ENCODE data around the gene SENP2. TPM values are rescaled to one million over a fixed set of nuclear protein-coding genes. Genes with fewer than 3 reads are reported as not detected.

SENP2 gene
- total RNA-seq, 2 experiments from 2014 or later, result 61.1 to 61.2 TPM

DNA sequence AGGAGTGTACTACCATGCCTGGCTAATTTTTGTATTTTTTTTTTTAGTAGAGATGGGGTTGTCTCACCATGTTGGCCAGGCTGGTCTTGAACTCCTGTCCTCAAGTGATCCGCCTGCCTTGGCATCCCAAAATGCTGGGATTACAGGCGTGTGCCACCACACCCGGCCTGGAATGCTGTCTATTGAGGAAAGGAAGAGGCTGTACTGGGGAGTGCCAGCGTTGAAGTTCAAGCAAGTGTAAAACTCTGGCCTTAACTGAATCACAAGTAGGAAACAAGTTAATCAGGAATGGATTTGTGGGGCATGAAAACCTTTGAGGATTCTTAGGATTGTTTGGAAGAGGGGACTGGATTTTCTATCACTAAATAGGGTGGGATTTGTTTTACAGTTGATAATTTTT is 1.4 kb upstream of the SENP2 start:
- ChIA-PET CTCF (no interaction called here), POLR2A (no interaction called here)
- peaks cover 28% of the 10 kb centered on the region for H3K4me1 Mint-ChIP-seq (ENCODE audit: low read depth)
- no peaks in the 10 kb centered on the region for H3K36me3 ChIP-seq (ENCODE audit: insufficient read depth, low read length)
- intact Hi-C loops (cut with DNase I, micrococcal nuclease), result loop anchor here in 1 of 2 experiments (2.0 to 10.0 kb wide), 8 partner anchors 86 to 1700 kb away; partner anchors contain the start of genes ABCC5, DNAJB11, PARL and RPL39L
- peak overlapping the region; percentile 42 for H3K4me3 Mint-ChIP-seq
- H3K27me3 Mint-ChIP-seq, result no peaks in the 10 kb centered on the region
- H3K4me1 ChIP-seq (ENCODE audit: insufficient read depth, low read length), result peaks cover 30% of the 10 kb centered on the region
- no peak overlapping the region for H3K27ac ChIP-seq (ENCODE audit: low read depth in 1 of 2, low read length in 2 of 2)
- TF ChIP-seq CTCF (IDR thresholded peaks at IDR 0.05), result no peak
- H3K27me3 ChIP-seq (ENCODE audit: control insufficient read depth in 1 of 2, insufficient read depth in 2 of 2, low read length in 2 of 2), result no peaks in the 10 kb centered on the region
- H3K9me3 ChIP-seq (ENCODE audit: control insufficient read depth in 1 of 2, insufficient read depth in 1 of 2, low read length in 2 of 2), result no peaks in the 10 kb centered on the region
- H3K36me3 Mint-ChIP-seq (ENCODE audit: low read depth), result peaks cover 17% of the 10 kb centered on the region
- peak overlapping the region; percentile 85 for H3K27ac Mint-ChIP-seq
- no peak for ATAC-seq (ENCODE audit: poor library complexity)
- H3K4me3 ChIP-seq (ENCODE audit: low read length), result no peak overlapping the region
- H3K9me3 Mint-ChIP-seq, result no peaks in the 10 kb centered on the region
- DNase-seq, result no peak

GRCh38 chr3:185585518-185585858 is 607 bp upstream of the SENP2 start:
- Histone ChIP-seq H3K36me3 (ENCODE audit: insufficient read depth, low read length) (no peaks in the 10 kb centered on the region), H3K27me3 (ENCODE audit: control insufficient read depth in 1 of 2, insufficient read depth in 2 of 2, low read length in 2 of 2) (no peaks in the 10 kb centered on the region), H3K27ac (ENCODE audit: low read depth in 1 of 2, low read length in 2 of 2) (peak overlapping the region; percentile 69 to 98), H3K4me1 (ENCODE audit: insufficient read depth, low read length) (peaks cover 30% of the 10 kb centered on the region), H3K4me3 (ENCODE audit: low read length) (peak overlapping the region; percentile 98), H3K9me3 (ENCODE audit: control insufficient read depth in 1 of 2, insufficient read depth in 1 of 2, low read length in 2 of 2) (no peaks in the 10 kb centered on the region)
- no peak for TF ChIP-seq CTCF (IDR thresholded peaks at IDR 0.05)
- no peak for ATAC-seq (ENCODE audit: poor library complexity)
- peak overlapping the region; percentile 87 for H3K4me3 Mint-ChIP-seq
- no peaks in the 10 kb centered on the region for H3K9me3 Mint-ChIP-seq
- peak overlapping the region; percentile 85 for H3K27ac Mint-ChIP-seq
- CTCF ChIA-PET, result interaction anchor here (1.8 to 1.9 kb wide), 2 partner anchors 10 to 26 kb away, joined by 9 to 12 read pairs; no protein-coding TSS in a partner anchor
- peaks cover 28% of the 10 kb centered on the region for H3K4me1 Mint-ChIP-seq (ENCODE audit: low read depth)
- intact Hi-C loops (cut with DNase I, micrococcal nuclease), result loop anchor here in 1 of 2 experiments (2.0 to 10.0 kb wide), 8 partner anchors 87 to 1701 kb away; partner anchors contain the start of genes ABCC5, DNAJB11, PARL and RPL39L
- H3K27me3 Mint-ChIP-seq, result no peaks in the 10 kb centered on the region
- DNase-seq, result no peak
- POLR2A ChIA-PET, result interaction anchor here (0.6 to 2.3 kb wide), 10 partner anchors 10 to 1950 kb away, joined by 3 to 22 read pairs (median 9); partner anchors contain the start of genes DNAJB11, EIF4A2, KLHL24 and PARL
- H3K36me3 Mint-ChIP-seq (ENCODE audit: low read depth), result peaks cover 17% of the 10 kb centered on the region

DNA sequence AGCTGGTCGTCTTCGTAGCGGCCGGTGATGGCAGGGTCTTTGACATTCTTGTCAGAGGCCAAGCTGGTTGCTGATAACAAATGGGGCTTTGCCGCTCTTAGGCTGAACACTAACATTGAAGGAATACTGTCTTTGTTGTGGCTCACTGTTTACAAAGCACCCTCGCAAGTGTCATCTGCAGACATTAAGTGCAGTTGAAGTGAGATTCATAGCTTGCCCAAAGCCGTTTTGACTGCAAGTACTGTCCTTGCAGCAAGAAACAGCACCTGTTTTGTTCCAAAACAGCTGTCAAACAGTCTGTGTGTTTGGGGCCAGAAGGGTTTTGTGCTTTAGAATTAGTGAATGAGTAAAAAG is 568 bp downstream of the SENP2 start:
- Histone ChIP-seq H3K27me3 (ENCODE audit: control insufficient read depth in 1 of 2, insufficient read depth in 2 of 2, low read length in 2 of 2) (no peaks in the 10 kb centered on the region), H3K4me3 (ENCODE audit: low read length) (peak overlapping the region; percentile 98), H3K27ac (ENCODE audit: low read depth in 1 of 2, low read length in 2 of 2) (peak overlapping the region; percentile 91 to 98), H3K9me3 (ENCODE audit: control insufficient read depth in 1 of 2, insufficient read depth in 1 of 2, low read length in 2 of 2) (no peaks in the 10 kb centered on the region), H3K36me3 (ENCODE audit: insufficient read depth, low read length) (peaks cover 5% of the 10 kb centered on the region), H3K4me1 (ENCODE audit: insufficient read depth, low read length) (peaks cover 30% of the 10 kb centered on the region)
- H3K36me3 Mint-ChIP-seq (ENCODE audit: low read depth), result peaks cover 24% of the 10 kb centered on the region
- ChIA-PET POLR2A (interaction anchor here (0.5 to 2.3 kb wide), 14 partner anchors 9 to 1702 kb away, joined by 3 to 22 read pairs (median 4); partner anchors contain the start of genes DNAJB11, PARL, TMEM41A and TRA2B), CTCF (interaction anchor here (1.8 to 1.9 kb wide), 2 partner anchors 11 to 27 kb away, joined by 9 to 12 read pairs; no protein-coding TSS in a partner anchor)
- no peaks in the 10 kb centered on the region for H3K27me3 Mint-ChIP-seq
- no peaks in the 10 kb centered on the region for H3K9me3 Mint-ChIP-seq
- H3K4me1 Mint-ChIP-seq (ENCODE audit: low read depth), result peaks cover 28% of the 10 kb centered on the region
- peak overlapping the region; percentile 87 for H3K4me3 Mint-ChIP-seq
- DNase-seq, result peak in 1 of 14 experiments; percentile 4
- TF ChIP-seq CTCF (IDR thresholded peaks at IDR 0.05), result no peak
- ATAC-seq (ENCODE audit: poor library complexity), result no peak
- intact Hi-C loops (cut with DNase I, micrococcal nuclease), result loop anchor here (2.0 to 10.0 kb wide), 8 partner anchors 302 to 1702 kb away; partner anchors contain the start of genes ABCC5 (in 1 of the 2), DNAJB11 (in 1 of the 2), PARL (in 1 of the 2) and RPL39L (in 1 of the 2)
- peak overlapping the region; percentile 85 for H3K27ac Mint-ChIP-seq
